GM19099 (cell line): ENCODE results near the gene NUDT4.

Experiments used
- POLR2A ChIP-seq: IDR thresholded peaks from 3 replicates; pipeline ENCODE4 v1.6.1; 2011; ENCODE audit warnings: low read depth; ENCODE audit not compliant: insufficient read length; ENCODE audit errors: extremely low read depth

NUDT4 gene

GRCh38 chr12:93456077-93456476 is 78.4 kb downstream of the NUDT4 start:
- TF ChIP-seq POLR2A, result no peak
